Stimulated activated CD4-positive, alpha-beta T cell treated with anti-CD3 and anti-CD28 coated beads, Interleukin-4, amount 100 ng/mL, for 48 hours (primary cell): ENCODE data around the gene P2RY14.

Experiments used
- DNase-seq, 2 donors: peaks; one replicate each; pipeline ENCODE4 v3.0.0-alpha.2; 2020; ENCODE audit warnings: low read depth in 2 of 2

Gene P2RY14

DNA sequence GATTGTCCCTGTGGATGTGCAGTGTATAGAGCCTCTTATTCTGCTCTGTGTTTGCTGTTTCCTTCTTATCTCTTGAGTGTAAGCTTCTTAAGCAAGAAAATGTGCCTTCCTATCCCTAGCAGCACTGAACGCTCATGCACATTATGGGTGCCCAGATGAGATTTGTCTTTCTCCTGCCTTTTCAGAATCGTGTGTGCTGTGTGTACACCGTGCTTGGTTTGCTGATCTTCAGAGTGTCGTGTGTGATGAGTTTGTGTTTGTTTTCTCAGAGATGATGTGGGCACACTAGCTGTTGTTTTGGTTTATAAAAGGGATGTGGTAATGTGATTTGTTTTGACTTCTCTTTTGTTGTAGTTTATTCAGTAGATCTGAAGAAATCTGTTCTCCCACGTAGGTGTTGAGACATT is 95.1 kb downstream of the P2RY14 start:
- DNase-seq: no peak

DNA sequence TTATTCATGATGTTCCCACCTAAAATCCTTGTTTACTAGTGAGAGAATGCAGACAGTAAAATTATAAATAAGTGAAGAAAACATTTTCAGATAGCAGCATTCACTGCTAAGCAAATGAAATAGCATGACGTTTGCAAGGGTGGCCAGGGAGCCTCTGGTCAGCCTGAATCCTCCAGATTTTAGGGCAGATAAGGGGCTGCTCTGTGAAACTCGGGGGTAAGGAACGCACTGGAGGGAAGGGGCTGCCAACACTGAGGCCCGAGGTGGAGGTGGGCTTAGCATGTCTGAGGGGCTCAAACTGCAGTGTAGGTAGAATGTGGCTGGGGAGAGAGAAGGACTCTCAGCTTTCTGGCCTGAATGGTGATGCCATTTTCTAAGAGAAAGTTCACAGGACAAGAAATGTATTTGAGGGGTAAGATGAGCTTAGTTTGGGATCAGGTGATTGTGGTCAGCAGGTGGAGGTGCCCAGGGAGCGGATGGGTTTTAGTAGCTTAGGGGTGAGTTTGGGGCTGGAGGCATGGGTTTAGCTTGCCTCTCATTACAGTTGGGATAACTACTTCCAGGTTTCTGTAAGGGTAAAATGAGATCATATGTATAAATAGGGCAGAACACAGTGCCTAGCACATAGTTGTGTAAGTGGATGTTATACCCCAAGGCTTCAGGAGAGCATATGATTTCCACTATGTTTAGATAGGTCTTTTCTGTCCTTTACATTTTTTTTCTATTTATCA is 95.8 kb downstream of the P2RY14 start:
- no peak for DNase-seq

DNA sequence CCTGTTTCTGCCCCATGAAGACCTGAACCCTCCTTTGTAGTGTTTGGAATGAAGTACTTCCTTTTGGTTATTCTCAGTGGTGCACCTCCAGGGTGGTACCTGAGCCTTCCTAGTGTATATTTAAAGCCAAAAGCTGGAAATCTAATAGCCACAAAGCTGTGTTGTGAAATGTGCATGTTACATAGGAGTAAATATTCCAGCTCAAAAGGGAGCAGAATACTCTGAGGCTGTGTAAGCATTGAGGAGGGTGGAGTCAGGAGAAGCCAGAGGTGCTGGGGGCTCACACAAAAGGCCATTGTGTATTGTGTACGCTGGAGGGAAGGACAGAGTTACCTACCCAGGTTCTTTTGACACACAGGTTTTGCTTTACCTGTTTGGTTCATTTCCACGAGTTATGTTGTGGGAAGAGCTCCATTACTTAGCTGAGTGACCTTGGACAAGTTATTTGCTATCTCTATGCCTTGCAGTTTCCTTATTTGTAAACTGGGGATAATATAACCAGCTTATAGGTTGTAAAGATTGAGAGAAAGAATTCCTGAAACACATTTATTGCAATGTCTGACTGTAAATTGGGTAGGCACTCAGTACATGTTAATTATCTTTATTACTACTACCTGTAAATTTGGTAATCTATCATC is 100.0 kb downstream of the P2RY14 start:
- no peak for DNase-seq

DNA sequence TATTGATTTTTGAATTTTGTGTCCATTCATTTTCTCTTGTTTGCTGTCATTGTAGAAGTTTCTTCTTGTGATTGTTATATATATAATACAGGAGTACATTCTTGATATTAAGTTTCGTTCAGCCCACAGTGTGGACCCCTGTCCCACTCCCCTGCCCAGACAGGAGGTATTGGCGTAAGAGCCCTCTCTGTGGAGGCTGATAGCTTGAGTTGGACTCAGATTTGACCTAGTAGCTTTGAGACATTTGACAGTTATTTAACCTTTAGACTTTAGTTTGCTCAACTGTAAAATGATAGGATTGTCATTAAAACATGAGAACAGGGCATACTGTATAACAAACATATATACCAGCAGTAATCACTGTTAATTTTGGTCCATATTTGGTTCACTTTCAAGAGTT is 102.4 kb downstream of the P2RY14 start:
- DNase-seq: no peak

DNA sequence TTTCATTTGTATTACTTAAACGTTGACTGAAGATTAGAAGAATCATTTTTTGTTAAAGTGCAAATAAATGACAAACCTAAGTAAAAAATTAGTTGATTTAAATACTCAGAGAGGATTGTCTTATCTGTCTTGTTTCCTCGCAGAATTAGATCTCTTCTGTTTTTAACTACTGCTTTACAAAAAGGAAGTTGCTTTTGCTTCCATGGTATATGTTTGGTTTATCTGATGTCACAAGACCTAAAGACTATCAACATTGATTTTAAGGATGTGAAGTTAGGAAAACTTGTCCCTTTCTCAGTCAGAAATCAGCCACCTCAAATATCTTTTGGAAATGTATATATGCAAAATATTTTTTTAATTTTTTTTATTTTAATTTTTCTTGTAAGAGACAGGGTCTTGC is 104.0 kb downstream of the P2RY14 start:
- no peak for DNase-seq

DNA sequence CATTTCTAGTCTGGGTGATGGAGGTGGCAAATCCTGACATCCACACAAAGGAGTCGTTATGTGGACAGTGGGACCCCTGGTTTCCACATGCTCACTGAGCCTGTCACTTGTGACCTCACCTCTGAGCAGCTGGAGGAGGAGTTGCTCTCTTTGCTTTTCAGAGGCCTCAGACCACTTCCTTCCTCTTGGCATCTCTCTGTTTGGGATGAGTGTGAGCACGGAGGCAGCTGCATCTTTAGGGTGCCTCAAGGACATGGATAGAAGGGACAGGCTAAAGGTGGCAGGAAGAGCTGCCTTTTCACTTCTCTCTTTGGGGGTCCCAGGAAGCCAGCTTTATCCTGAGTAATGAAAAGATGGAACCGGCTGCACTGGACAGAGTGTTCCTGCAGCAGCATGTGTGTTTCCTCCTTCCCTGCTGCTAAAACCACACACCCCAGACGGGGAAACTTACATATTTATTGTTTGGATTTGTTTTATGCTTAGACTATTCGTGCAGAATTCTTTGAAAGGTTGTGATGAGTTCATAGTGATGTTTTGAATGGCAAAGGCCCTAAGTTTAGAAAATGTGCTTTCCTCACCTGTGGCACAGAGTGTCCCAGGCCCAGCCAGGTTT is 107.1 kb downstream of the P2RY14 start:
- peak in 1 of 2 donors; percentile 30 for DNase-seq

DNA sequence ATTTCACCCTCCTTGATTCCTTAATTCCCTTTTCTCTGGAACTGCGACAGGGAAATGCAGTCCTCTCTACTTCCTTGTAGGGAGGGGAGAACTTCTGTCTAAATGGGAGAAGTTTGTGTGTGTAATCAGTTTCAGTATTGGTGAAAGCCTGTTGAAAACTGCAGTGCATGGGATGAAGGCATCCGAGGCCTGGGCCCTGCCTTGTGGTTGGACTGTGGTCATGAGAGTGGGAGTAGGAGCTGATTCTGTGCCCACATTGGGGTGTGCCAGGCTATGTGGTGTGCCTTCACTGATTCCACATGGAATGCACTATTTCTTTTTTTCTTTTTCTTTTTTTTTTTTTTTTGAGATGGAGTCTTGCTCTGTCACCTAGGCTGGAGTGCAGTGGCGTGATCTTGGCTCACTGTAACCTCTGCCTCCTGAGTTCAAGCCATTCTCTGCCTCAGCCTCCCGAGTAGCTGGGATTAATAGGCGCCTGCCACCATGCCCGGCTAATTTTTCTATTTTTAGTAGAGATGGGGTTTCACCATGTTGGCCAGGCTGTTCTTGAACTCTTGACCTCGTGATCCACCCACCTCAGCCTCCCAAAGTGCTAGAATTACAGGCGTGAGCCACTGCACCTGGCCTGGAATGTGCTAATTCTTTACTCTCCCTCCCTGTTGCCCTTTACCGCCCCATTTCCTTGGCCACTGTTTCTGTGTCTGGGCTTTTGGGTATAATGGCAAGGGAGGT is 108.2 kb downstream of the P2RY14 start:
- DNase-seq: peak; percentile 28 to 53

DNA sequence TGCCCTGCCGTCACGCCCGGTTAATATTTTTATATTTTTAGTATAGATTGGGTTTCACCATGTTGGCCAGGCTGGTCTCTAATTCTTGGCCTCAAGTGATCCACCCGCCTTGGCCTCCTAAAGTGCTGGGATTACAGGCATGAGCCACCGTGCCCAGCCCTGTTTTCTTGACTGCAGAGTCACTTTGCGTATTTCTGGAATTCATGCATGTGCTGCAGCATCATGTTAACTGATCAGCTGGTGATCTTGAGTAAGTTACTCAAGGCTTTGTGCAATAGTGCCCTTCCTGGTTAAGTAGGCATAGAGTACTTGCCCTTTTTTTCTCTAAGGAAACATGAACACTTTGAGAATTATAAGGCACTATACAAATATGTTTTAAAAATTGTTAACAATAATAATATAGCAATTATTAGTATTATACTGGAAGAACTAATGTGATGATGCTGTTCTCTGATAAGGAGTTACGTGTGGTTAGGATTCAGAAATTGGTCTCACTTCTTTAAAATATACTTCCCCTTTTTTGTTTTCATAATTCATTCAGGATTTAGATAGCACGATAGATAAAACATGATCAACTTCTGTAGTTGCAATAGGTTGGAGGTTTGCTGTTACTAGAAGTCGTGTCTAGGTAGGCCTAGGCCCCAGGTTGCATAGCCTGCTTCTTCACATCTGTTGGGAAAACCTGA is 108.9 kb downstream of the P2RY14 start:
- DNase-seq: no peak

DNA sequence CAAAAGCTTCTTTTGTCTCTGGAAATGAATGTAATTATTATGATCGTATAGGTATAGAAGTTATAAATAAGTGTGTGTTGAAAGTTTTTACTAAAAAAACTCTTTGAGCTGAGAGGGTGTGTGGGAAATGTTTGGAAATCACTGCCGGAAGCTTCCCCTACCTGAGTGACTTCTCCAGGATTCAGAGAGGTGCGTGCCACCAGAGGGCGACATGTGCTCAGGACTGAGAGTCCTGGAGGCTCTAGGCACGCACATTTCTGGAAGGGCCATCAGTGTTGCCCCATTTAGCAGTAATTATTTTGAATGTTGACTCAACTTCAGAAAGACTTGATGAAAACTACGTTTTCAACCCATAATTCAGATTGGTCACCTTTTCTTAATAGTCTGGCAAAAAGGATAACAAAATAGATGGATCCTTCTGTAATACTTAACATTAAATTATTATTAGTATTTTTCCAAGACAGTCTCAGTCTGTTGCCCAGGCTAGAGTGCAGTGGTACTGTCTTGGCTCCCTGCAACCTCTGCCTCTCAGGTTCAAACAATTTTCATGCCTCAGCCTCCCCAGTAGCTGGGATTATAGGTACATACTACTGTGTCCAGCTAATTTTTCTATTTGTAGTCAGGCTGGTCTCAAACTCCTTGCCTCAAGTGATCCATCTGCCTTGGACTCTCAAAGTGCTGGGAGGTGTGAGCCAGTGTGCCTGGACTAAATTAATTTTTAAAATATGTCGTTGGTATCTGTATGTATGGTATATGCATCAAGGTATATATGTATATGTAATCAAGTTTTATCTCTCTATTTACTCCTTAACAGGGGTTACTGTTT is 109.9 kb downstream of the P2RY14 start:
- DNase-seq: peak; percentile 83 to 85

DNA sequence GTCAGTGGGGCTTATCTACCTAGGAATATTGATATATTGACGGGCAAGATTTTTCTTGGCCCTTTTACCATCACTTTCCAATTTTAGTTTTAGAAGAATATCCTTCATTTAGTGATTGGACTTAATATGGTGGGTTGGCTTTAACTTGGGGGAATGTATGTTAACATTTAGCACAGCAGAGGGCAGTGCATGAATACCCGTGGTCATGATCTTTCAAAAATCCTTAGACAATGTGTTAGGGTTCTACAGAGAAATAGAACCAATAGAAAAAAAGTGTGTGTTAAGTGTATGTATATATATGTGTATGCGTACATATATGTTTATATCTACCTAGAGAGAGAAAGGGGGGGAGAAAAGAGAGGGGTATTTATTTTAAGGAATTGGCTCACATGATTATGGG is 112.2 kb downstream of the P2RY14 start:
- DNase-seq: no peak

DNA sequence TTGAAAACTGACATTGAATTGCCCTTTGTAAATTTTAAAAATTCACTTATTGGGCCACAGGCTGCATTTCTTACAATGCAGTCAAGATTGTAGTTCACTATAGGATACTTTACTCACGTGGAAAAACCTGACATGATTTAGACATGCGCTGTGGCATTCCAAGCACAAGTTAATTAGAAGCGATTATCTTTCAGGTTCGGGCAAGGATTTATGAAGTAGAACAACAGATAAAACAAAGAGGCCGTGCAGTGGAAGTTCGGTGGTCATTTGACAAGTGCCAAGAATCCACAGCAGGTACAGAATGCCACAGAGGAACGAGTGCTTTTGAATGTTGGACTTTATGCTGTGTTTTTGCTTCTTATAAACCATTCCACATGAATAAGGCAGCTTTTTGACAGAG is 113.1 kb downstream of the P2RY14 start:
- no peak for DNase-seq
